Spleen (tissue), 7 donors: ENCODE measurements around the gene DBX2.

Source experiments
- CTCF ChIP-seq, 11 experiments: fragments of 200-600 bp in 7 of 11; fragments of 450-650 bp in 4 of 11; sonication (generic) in 4 of 11; IDR thresholded peaks in 8 of 11; conservative IDR thresholded peaks in 3 of 11; 1 replicate in 7 of 11; 2 replicates in 4 of 11; pipeline versions ENCODE4 v1.4.0 to v1.8.0; 2016 to 2021; ENCODE audit warnings: antibody characterized with exemption in 11 of 11, inconsistent platforms in 4 of 11, mild to moderate bottlenecking in 1 of 11
- POLR2A ChIP-seq, 3 donors: fragments of 450-650 bp; IDR thresholded peaks; one replicate each; pipeline ENCODE4 v1.5.1; 2017; ENCODE audit warnings: antibody characterized with exemption in 3 of 3, mild to moderate bottlenecking in 1 of 3
- POLR2AphosphoS5 ChIP-seq, 3 donors: sonication (generic); formaldehyde crosslinking; IDR thresholded peaks; one replicate each; pipeline ENCODE4 v1.5.1; 2017; ENCODE audit warnings: antibody characterized with exemption in 3 of 3
- donor health status: DM: no; HTN: no; CAD: no; lungs with moderate emphysema.
- donor health status: DM: no; HTN: no; CAD: no.
- donor health status: DM: no; HTN: no; CAD: no.

GRCh38 chr12:45034861-45035265 is 16.0 kb downstream of the DBX2 start:
- TF ChIP-seq CTCF (IDR thresholded peaks at IDR 0.05 in 8 of 11, conservative IDR thresholded peaks at IDR 0.05 in 3 of 11) (no peak), POLR2A (IDR thresholded peaks at IDR 0.05) (no peak), POLR2AphosphoS5 (IDR thresholded peaks at IDR 0.05) (no peak)
